Neuron (in vitro differentiated cells): ENCODE results near the gene CDK13.

Experiments used
- H2AFZ ChIP-seq: one replicate; pipeline ENCODE4 v1.6.1; 2013; ENCODE audit warnings: low read depth, mild to moderate bottlenecking, inconsistent platforms, low read length, moderate library complexity
- H3K27me3 ChIP-seq: one replicate; pipeline ENCODE4 v1.6.1; 2013; ENCODE audit warnings: low read length; ENCODE audit not compliant: insufficient read depth
- H3K36me3 ChIP-seq: one replicate; pipeline ENCODE4 v1.6.1; 2013; ENCODE audit warnings: low read length; ENCODE audit not compliant: insufficient read depth
- H3K4me1 ChIP-seq: one replicate; pipeline ENCODE4 v1.6.1; 2013; ENCODE audit warnings: low read length; ENCODE audit not compliant: insufficient read depth
- H3K4me3 ChIP-seq: 2 replicates; pipeline ENCODE4 v1.5.1; 2013; ENCODE audit warnings: mild to moderate bottlenecking, low read length, moderate library complexity
- H3K9me3 ChIP-seq: one replicate; pipeline ENCODE4 v1.6.1; 2013; ENCODE audit warnings: low read length

The CDK13 gene

GRCh38 chr7:40057292-40057691, 107.2 kb downstream of the CDK13 start:
- no peaks in the 10 kb centered on the region for H3K27me3 ChIP-seq
- no peaks in the 10 kb centered on the region for H3K4me1 ChIP-seq
- H3K9me3 ChIP-seq, result no peaks in the 10 kb centered on the region
- H3K36me3 ChIP-seq, result peaks cover 14% of the 10 kb centered on the region
- no peak overlapping the region for H2AFZ ChIP-seq
- H3K4me3 ChIP-seq, result no peak overlapping the region

GRCh38 chr7:40058026-40058425, 108.0 kb downstream of the CDK13 start:
- H3K27me3 ChIP-seq, result no peaks in the 10 kb centered on the region
- H3K36me3 ChIP-seq, result peaks cover 18% of the 10 kb centered on the region

GRCh38 chr7:40058636-40059035, 108.6 kb downstream of the CDK13 start:
- H3K27me3 ChIP-seq, result no peaks in the 10 kb centered on the region

More at GRCh38 chr7:40058026-40058425, 108.0 kb downstream of the CDK13 start:
- Histone ChIP-seq H3K9me3 (no peaks in the 10 kb centered on the region), H3K4me1 (no peaks in the 10 kb centered on the region), H3K4me3 (no peak overlapping the region), H2AFZ (no peak overlapping the region)

GRCh38 chr7:40059057-40059456, 109.0 kb downstream of the CDK13 start:
- Histone ChIP-seq H2AFZ (no peak overlapping the region), H3K27me3 (no peaks in the 10 kb centered on the region), H3K4me1 (no peaks in the 10 kb centered on the region), H3K9me3 (no peaks in the 10 kb centered on the region), H3K36me3 (peaks cover 22% of the 10 kb centered on the region), H3K4me3 (no peak overlapping the region)

More at GRCh38 chr7:40058636-40059035, 108.6 kb downstream of the CDK13 start:
- H3K4me3 ChIP-seq, result no peak overlapping the region
- H3K4me1 ChIP-seq, result no peaks in the 10 kb centered on the region
- H2AFZ ChIP-seq, result no peak overlapping the region
- H3K9me3 ChIP-seq, result no peaks in the 10 kb centered on the region
- H3K36me3 ChIP-seq, result peaks cover 22% of the 10 kb centered on the region

GRCh38 chr7:40072268-40072667, 122.2 kb downstream of the CDK13 start:
- H3K9me3 ChIP-seq, result no peaks in the 10 kb centered on the region
- no peak overlapping the region for H2AFZ ChIP-seq
- H3K4me3 ChIP-seq, result no peak overlapping the region
- H3K4me1 ChIP-seq, result no peaks in the 10 kb centered on the region
- H3K27me3 ChIP-seq, result no peaks in the 10 kb centered on the region
- peaks cover 6% of the 10 kb centered on the region for H3K36me3 ChIP-seq

GRCh38 chr7:40073239-40073638, 123.2 kb downstream of the CDK13 start:
- H2AFZ ChIP-seq, result no peak overlapping the region
- H3K4me1 ChIP-seq, result no peaks in the 10 kb centered on the region
- no peak overlapping the region for H3K4me3 ChIP-seq
- H3K36me3 ChIP-seq, result peaks cover 10% of the 10 kb centered on the region
- H3K27me3 ChIP-seq, result no peaks in the 10 kb centered on the region
- no peaks in the 10 kb centered on the region for H3K9me3 ChIP-seq

GRCh38 chr7:40077849-40078248, 127.8 kb downstream of the CDK13 start:
- no peak overlapping the region for H3K4me3 ChIP-seq
- H3K9me3 ChIP-seq, result no peaks in the 10 kb centered on the region

GRCh38 chr7:40092182-40092581, 142.1 kb downstream of the CDK13 start:
- no peak overlapping the region for H3K4me3 ChIP-seq
- no peak overlapping the region for H2AFZ ChIP-seq
- peaks cover 66% of the 10 kb centered on the region for H3K36me3 ChIP-seq
- no peaks in the 10 kb centered on the region for H3K9me3 ChIP-seq
- no peaks in the 10 kb centered on the region for H3K4me1 ChIP-seq
- no peaks in the 10 kb centered on the region for H3K27me3 ChIP-seq

More at GRCh38 chr7:40077849-40078248, 127.8 kb downstream of the CDK13 start:
- Histone ChIP-seq H3K36me3 (peaks cover 18% of the 10 kb centered on the region), H2AFZ (no peak overlapping the region), H3K27me3 (no peaks in the 10 kb centered on the region), H3K4me1 (no peaks in the 10 kb centered on the region)

- Histone ChIP-seq H3K27me3 (no peaks in the 10 kb centered on the region), H2AFZ (no peak overlapping the region), H3K36me3 (peaks cover 59% of the 10 kb centered on the region), H3K4me3 (no peak overlapping the region), H3K9me3 (no peaks in the 10 kb centered on the region), H3K4me1 (no peaks in the 10 kb centered on the region)
These were observed 143.7 kb downstream of the CDK13 start for GRCh38 chr7:40093631-40094350.

- H3K4me3 ChIP-seq, result no peak overlapping the region
- H3K27me3 ChIP-seq, result no peaks in the 10 kb centered on the region
- no peak overlapping the region for H2AFZ ChIP-seq
- peaks cover 47% of the 10 kb centered on the region for H3K36me3 ChIP-seq
- no peaks in the 10 kb centered on the region for H3K4me1 ChIP-seq
- H3K9me3 ChIP-seq, result no peaks in the 10 kb centered on the region
These were observed 145.2 kb downstream of the CDK13 start for GRCh38 chr7:40095230-40095629.

- no peaks in the 10 kb centered on the region for H3K4me1 ChIP-seq
- H3K4me3 ChIP-seq, result no peak overlapping the region
- no peak overlapping the region for H2AFZ ChIP-seq
- H3K27me3 ChIP-seq, result no peaks in the 10 kb centered on the region
- no peaks in the 10 kb centered on the region for H3K9me3 ChIP-seq
- H3K36me3 ChIP-seq, result peaks cover 47% of the 10 kb centered on the region
These were observed 145.8 kb downstream of the CDK13 start for GRCh38 chr7:40095695-40096327.

- H3K4me1 ChIP-seq, result no peaks in the 10 kb centered on the region
- H2AFZ ChIP-seq, result no peak overlapping the region
- H3K36me3 ChIP-seq, result peaks cover 38% of the 10 kb centered on the region
- H3K4me3 ChIP-seq, result no peak overlapping the region
- H3K27me3 ChIP-seq, result no peaks in the 10 kb centered on the region
- no peaks in the 10 kb centered on the region for H3K9me3 ChIP-seq
These were observed 147.7 kb downstream of the CDK13 start for GRCh38 chr7:40097728-40098127.

GRCh38 chr7:40098810-40099209, 148.8 kb downstream of the CDK13 start:
- Histone ChIP-seq H3K36me3 (peaks cover 29% of the 10 kb centered on the region), H3K27me3 (no peaks in the 10 kb centered on the region), H3K4me1 (no peaks in the 10 kb centered on the region), H2AFZ (no peak overlapping the region), H3K4me3 (no peak overlapping the region), H3K9me3 (no peaks in the 10 kb centered on the region)
